ENCODE results near the gene HLA-DOA.

HLA-DOA gene

DNA sequence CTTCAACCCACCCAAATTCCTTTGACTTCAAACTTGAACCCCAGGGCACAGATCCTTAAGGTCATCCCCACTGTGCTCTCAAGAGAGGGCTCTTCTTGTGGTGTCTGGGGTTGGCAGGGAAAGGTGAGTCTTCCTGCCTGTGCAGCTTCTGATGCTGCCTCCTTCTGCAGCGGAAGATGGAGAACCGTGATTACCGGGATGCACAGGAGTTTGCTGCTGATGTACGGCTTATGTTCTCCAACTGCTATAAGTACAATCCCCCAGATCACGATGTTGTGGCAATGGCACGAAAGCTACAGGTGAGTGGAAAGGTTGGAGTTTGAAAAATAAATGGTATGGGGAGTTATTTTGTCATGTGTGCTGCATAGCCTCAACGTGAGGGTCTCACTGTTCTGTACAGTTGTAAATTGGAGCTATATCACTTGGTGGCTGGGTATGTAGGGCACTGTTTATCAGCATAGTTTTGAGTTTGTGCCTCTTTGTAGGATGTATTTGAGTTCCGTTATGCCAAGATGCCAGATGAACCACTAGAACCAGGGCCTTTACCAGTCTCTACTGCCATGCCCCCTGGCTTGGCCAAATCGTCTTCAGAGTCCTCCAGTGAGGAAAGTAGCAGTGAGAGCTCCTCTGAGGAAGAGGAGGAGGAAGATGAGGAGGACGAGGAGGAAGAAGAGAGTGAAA, 32.0 kb downstream of the HLA-DOA start:
- DNase-seq = no peak

DNA sequence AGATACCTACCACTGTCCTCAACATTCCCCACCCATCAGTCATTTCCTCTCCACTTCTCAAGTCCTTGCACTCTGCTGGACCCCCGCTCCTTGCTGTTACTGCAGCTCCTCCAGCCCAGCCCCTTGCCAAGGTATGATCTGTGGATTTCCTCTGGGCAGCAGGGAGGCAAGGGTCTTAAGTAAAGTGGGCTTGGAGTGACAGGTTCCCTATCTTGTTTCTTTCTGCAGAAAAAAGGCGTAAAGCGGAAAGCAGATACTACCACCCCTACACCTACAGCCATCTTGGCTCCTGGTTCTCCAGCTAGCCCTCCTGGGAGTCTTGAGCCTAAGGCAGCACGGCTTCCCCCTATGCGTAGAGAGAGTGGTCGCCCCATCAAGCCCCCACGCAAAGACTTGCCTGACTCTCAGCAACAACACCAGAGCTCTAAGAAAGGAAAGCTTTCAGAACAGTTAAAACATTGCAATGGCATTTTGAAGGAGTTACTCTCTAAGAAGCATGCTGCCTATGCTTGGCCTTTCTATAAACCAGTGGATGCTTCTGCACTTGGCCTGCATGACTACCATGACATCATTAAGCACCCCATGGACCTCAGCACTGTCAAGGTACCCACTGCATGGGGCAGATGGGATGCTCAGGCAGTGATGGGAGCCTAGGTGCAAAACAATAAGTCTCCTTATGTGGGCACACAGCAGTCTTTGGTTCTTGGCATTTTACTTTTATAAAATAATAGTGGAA, 32.9 kb downstream of the HLA-DOA start:
- DNase-seq = no peak

DNA sequence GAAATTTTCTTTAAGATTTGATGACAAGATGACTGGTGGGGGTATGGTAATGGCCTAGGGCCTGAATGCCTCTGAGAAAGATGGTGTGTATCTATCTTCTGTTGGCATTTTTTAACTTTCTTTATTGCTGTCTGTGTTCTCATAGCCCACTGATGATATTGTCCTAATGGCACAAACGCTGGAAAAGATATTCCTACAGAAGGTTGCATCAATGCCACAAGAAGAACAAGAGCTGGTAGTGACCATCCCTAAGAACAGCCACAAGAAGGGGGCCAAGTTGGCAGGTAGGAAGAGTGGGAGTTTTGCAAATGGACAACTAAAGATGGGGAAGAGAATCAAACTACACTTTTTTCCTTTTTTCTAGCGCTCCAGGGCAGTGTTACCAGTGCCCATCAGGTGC, 33.5 kb downstream of the HLA-DOA start:
- DNase-seq = no peak

DNA sequence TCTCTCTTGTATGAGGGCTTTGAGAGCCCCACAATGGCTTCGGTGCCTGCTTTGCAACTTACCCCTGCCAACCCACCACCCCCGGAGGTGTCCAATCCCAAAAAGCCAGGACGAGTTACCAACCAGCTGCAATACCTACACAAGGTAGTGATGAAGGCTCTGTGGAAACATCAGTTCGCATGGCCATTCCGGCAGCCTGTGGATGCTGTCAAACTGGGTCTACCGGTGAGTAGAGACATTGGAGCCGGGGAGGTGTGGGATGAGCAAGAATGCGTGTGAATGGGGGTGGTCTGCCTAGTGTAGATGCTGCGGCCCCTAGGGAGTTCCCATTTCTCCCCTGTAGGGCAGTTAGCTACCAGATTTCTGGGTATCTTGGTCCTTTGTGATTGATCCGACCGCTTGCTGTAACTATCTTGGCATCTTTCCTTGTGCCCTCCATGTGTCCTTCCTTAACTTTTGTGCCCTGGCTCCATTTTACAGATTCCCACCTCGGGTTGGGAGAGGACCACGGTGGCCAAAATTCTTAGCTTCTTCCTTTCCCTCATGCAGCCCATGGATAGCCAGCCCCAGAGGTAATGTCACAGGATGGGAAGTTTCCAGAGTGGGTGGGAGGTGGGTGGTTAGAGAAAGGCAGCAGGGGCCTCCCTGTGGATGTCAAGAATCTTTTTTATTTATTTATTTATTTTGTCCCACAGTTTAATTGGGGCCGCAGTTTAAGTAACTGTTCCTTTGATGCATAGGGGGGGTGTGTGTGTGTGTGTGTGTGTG, 34.7 kb downstream of the HLA-DOA start:
- no peak for DNase-seq

DNA sequence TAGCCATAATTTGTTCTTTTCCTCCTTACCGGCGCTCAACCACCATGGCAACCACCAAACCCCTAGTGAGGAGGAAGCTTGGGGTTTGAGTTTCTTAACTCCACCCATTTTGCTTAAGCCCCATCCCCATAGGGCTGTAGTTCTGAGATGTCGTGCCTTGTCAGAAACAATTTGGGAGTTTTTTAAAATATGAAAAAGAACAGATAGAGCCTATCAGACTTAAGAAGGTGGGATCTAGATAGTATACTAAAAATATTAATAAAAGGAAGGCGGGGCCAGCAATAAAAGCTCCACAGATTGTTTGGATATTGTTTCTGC, 35.4 kb downstream of the HLA-DOA start:
- DNase-seq = peak; percentile 43

DNA sequence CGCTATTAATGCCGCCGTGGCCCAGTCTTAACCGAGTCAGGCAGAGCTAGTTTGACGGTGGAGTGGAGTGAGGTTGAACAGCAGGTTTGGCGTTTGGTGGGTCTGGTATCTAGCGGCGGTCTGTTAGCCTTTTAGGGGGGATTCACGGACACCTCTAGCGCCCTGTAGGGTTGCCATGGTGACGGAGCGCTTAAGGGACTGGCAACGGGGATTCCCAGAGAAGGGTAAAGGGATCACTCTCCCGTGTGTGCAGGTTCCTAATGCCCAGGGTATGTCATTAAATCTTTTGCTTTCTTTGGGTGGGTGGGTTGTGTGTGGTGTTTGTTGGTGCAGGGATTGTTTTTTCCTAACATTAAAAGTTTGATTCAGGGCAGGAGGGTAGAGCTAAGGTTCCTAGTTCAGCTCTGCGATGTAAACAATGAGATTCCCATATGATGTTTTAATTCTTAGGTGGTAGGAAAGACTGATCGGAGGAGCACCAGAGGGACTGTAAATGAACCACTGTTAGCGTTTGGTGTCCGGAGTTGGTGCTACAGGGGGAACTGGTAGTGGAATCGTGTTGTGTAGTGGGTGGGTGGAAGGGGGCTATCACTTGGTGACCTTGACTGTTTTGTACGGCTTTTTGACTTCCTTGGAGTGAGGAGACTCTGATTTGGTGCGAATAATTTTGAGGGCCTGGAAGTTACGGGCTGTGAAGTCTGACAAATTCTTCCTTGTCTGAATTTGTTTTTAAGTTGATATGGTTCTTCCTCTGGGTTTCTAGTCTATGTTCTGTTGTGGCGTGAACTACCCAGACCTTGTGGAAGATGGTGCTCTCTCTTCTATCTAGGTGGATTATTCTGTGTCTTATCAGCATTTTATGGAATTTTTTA, 36.0 kb downstream of the HLA-DOA start:
- DNase-seq = peak; percentile 8

DNA sequence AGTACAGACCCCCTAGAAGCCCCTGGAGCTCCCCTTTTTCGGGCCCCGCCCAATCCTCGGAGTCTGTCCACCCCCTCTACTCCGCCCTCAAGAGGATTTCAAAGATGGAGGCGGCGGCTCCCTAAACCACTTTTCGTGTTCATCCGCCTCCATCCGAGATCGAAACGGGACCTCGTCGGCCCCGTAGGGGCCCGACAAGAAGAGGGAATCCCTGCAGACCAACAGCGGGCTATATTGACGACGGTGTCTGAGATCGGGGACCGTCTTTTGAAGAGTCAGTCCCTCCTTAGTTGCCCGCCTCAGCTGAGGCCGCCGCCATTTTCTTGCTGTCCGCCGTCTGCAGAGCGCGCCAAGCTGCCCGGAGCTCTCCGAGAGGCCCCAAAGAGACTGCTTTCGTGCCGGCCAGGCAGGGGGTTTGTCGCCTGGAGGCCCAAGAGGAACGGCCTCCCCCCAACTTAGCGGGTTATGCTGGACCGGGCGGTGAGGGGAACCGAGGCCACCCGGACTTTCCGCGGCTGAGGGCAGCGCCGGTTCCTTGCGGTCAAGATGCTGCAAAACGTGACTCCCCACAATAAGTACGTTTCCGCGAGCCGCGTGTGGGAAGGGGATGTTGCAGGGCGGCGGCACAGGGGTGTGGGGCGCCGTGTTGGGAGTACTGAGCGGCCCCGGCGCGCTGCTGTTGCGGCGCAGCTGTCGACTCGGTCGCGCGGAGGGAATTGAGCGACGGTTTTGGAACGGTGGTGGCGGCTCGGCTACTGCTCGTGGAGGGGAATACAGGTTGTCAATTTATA, 36.8 kb downstream of the HLA-DOA start:
- peak; percentile 63 for DNase-seq

DNA sequence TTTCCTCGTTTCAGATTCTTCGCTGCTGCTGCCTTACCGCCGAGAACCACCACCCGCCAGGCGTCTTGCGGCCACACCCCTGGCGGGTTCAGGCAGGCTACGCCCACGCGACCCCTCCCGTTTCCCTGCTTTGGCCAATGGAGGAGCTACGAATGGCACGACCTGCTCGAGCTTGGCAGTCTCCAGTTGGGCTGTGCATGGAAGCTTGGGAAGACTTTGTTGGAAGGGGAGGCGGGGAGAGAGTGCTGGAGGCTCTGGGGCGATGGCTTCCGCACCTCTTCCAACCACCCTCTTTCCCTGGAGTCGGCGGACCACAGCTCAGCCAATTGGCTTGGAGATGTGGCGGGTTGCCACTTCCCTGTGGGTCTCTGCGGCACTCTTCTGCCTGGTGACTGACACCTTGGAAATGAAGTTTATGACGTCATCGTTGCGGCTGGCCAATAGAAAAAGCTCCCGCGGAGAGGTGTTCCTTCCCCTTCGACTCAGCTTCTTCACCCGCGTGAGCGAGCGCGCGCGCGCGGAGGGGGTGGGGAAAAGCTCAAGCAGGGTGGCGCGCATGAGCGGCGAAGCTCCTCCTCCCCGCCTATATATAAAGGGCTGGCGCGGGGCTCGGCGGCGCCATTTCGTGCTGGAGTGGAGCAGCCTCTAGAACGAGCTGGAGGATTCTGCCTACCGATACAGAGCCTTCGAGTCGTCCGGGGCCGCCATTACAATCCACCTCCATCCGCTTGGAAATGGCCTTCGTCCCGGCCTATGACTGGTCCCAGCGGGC, 37.6 kb downstream of the HLA-DOA start:
- DNase-seq = peak; percentile 100

DNA sequence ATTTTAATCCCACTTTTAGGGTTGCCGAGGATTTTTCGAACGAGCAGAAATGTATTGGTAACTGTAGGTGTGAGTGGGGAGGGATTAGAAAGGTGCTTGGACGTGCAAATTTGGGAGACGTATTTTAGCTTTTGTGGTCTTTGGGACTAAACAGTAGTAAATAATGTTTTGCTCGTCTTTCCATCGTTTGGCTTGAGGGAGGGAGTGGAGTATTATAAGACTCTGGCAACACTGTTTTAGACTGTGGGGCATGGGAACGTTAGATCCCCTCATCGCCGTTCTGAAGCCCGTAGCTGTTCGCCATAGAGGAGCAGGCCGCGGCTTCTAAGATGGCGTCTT, 38.2 kb downstream of the HLA-DOA start:
- no peak for DNase-seq

DNA sequence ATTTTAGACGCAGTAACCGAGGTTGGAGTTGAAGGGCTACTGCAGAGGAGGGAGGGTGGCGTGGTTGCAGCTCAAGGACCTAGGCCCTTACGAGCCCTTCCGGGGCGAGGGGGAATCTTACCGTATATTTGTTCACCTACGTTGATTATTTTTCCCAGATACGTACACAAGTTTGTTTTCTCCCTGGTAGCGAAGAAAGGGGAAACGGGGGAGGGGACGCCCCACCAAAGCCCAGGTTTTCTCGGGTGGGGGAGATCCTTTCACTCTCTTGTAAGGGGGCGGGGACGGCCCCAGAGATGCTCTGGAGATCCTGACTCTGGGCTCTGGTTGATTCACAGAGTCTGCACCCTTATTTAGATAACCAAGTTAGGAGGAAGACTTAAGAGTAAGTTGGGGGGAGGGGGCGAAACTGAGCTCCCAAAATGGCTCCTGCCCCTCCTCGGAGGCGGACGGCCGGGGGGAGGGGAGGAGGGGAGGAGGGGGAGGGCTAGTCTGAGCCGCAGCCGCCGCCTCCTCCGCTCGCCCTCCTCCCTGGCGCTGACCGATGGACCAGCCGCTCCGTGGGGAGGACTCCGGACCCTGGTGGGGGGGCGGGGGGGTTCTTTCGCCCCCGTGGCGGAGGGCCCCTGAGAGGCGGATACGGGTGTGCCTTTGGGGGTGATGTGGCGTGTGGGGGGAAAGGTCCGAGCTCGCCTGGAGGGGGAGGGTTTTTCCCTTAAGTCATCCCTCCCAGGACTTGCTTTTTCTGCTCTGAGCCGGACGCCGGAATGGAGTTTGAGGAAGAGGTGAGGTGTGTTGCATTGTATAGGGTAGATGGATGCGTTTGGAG, 38.8 kb downstream of the HLA-DOA start:
- peak; percentile 88 for DNase-seq

DNA sequence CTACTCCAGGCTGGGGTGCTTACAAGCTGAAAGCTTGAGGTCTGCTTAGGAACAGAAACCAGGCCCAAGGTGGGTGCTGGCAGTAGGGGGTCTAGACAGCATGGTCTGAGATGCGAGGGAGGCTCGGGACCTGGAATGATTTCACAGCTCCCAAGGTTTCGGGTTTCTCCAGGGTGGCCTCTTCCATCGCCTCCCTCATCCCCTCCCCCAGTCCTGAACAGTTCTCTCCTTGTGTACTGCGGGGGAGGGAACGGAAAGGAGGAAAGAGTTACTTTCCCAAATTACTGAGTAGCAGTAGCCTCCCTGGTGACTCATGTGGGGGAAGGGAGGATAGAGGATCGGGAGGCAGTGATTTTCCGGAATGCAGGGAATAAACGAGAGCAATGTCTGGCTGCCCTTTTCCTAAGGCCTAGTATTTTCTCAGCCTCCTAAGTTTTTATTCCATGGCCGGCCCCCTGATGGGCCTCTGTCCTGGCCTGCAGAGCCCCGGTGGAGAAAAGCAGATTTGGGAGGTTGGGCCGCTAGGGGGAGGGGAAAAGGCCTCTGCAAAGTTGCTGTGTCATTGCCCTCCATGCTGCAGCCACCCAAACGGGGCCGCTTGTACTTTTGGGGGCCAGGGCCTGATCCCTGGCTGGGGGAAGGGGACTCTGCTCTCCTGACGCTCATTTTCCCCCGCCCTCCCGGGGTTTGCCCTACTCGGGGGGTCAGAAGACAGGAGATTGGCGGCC, 39.5 kb downstream of the HLA-DOA start:
- DNase-seq = peak; percentile 95

DNA sequence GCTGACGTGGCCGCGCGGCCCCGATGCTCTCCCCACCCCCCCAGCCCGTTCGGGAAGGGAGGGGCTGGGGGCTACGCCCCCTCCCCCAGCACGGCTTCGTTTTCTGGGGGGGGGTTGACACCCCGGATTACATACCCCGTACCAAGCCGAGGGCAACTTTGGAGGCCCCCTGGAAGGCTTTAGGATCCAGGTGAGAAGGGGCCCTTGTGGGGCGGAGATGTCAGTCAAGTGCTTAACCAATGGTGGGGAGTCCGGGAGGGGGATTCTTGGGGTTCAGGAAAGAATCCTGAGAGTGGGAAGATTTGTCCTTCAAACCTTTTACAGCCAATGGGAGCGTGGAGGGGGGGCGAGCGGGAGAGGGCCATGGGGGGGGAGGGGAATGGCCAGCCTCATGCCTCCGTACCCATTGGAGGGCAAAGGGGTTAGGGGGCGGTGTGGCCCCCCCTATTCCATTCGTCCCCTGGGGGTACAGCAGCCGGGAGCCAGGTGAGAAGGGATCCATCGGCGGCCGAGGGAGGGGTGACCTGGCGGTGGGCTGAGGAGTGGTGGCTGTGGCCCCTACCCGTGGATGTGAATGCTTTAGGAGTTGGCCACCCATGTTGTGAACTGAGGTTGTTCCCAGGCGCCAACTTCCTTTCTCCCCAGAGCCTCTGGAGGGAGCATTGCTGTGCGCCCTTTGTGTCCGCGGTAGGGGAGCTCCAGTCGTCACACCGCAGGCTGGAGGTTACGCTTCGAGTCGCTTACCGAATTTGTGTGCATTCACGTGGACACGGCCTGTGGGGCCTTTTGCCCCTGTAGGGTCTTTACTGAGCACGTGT, 40.3 kb downstream of the HLA-DOA start:
- DNase-seq = peak; percentile 81

DNA sequence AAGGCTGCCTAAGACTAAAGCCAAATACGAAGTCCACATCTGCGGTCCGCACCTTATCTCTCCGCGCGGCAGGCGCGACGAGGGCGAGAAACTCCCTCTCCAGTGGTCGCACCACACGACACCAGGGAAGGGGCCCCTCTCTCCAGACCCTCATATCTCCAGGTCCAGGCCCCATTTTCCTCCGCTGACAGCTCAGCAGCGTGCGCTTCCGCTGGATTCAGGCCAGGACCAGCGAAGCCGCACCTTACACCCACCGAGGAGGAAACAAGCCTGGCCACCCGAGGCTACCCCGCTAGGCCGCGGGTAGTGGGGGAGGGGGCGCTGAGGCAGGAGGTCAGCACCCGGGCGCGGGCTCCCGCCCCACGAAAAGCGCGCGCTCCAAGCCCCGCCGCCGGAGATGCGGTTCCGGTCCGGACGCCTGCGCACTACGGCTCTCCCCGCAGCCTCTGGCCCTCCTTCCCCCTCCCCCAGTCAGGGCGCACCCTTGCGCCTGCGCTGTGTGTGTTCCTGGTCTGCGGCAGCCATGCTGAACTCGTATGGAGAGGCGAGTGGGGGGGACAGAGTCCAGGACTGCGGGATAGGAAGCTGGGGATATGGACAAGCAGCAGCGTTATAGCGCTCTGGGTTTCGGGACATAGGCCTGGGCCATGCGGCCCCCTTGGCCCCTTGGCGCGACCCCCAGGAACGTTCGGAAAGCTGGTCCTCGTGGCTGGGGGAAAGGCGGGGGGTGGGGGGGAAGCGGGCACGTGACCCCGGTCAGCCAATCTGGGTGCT, 41.1 kb downstream of the HLA-DOA start, which contains the start of gene BRD2:
Gene BRD2 (plus strand): TSS at position 502 of the 774 bp plus-strand sequence. CDS start 4,305 bp downstream, outside the sequence.
- DNase-seq = peak; percentile 84

DNA sequence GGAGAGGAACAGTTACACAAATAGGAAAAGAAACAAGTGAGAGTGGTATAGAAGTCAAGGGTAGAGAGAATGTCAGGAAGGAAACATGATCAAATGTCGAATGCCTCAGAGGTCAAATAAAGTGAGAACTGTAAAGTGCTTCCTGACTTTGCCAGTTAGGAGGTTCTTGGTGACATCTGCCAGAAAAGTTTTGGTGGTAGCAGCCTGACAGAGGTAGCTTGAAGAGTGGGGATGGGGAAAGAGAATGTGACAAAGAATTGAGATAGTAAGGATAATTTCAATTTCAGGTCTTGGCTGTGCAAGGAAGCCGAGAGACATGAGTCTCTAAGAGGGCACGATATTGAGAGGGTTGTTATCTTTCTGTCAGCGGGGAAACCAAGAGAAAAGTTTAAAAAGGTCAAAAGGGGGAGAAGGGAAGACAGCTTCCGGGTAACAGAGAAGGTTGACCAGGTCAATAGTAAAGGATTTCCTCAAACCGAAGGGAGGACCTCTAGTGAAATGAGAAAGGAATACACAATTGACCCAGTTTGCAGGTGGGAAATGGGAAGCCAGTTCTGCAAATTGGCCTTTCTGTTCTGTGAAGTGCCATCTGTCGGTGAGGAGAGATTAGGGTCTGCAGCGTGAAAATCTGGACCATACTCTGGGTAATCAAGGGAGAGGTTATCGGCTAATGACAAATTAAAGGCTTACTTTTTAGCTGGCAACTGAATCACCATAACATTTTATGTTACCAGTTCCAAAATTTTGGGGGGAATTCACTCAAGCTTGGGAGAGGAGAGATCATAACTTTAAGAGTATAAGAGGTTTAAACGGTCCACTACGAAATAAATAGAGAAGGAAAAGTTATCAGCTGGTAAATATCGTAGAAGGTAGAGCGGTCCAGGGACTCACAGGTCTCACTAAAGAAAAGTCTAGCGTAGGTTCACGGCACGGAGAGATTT, 42.0 kb downstream of the HLA-DOA start:
- peak; percentile 55 for DNase-seq

DNA sequence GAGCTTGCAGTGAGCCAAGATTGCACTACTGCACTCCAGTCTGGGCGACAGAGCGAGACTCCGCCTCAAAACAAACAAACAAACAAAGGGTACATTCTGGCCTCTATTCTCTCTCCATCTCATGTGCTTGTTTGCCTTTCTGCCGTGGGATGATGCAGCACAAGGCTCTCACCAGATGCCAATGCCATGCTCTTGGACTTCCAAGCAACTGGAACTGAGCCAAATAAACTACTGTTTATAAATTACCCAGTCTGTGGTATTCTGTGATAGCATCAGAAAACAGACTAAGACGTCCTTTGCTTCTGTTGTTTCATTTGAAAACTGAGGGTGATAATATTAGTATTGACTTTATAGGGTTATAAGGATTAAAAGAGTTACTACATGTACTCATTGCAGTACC, 44.6 kb downstream of the HLA-DOA start:
- DNase-seq = no peak

DNA sequence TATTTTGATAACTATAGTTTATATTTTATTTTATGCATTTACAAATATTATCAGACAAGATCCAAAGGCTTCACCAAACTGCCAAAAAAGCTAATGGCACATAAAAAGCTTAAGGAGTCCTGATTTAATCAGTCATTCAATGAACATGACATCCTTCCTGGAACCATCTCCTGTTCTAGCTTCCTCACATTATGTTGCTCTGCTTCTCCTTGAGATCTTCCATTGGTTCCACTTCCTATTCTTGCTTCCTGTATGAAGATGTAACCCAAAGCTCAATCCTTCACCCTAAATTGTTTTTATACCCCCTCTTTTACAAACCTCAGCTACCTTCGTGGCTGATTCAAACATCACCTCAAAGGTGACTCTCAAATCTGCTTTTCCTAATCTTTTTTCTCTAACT, 45.5 kb downstream of the HLA-DOA start:
- no peak for DNase-seq

Data from kidney glomerular epithelial cell (primary cell).